Keratinocyte (primary cell): Measurements from ENCODE around the gene PFN4. TPM values are rescaled to one million over a fixed set of nuclear protein-coding genes. Genes with fewer than 3 reads are reported as not detected.
A peak's percentile ranks its signal among the peaks of the same experiment; 100 is the strongest.

Source experiments
- DNase-seq: peaks from one replicate; pipeline ENCODE4 v3.0.0-alpha.2; 2011; ENCODE audit warnings: low read depth, missing footprints, low spot score
- FAIRE-seq: peaks from 2 replicates; lab custom pipeline; 2011; peaks lifted over from hg19 to GRCh38; lab: Jason Lieb, UNC
- H2AFZ ChIP-seq: 2 replicates; pipeline ENCODE4 v1.6.0; 2012; ENCODE audit warnings: low read length, control low read depth, inconsistent platforms; ENCODE audit not compliant: control insufficient read depth
- H3K27ac ChIP-seq: 2 replicates; pipeline ENCODE4 v1.5.1; 2011; ENCODE audit warnings: low read length; ENCODE audit not compliant: control insufficient read depth, insufficient read depth
- H3K27me3 ChIP-seq: 3 replicates; pipeline ENCODE4 v1.6.0; 2011; ENCODE audit warnings: low read length; ENCODE audit not compliant: control insufficient read depth, insufficient read depth; ENCODE audit errors: extremely low read depth
- H3K36me3 ChIP-seq, 2 experiments: 2 replicates in 1 of 2; 3 replicates in 1 of 2; pipeline ENCODE4 v1.5.1; 2011; ENCODE audit warnings: low read length in 2 of 2, mild to moderate bottlenecking in 1 of 2; ENCODE audit not compliant: control insufficient read depth in 2 of 2, insufficient read depth in 2 of 2; ENCODE audit errors: extremely low read depth in 1 of 2
- H3K4me1 ChIP-seq: 3 replicates; pipeline ENCODE4 v1.5.1; 2011; ENCODE audit warnings: low read length; ENCODE audit not compliant: control insufficient read depth, insufficient read depth; ENCODE audit errors: extremely low read depth
- H3K4me2 ChIP-seq: 3 replicates; pipeline ENCODE4 v1.6.0; 2011; ENCODE audit warnings: low read depth, low read length; ENCODE audit not compliant: control insufficient read depth, insufficient read depth; ENCODE audit errors: extremely low read depth
- H3K4me3 ChIP-seq, 3 experiments: fragments of 200-600 bp in 1 of 3; sonication (generic) in 1 of 3; 2 replicates in 2 of 3; 3 replicates in 1 of 3; pipeline ENCODE4 v1.5.1; 2011 to 2016; ENCODE audit warnings: low read length in 3 of 3, mild to moderate bottlenecking in 3 of 3, control low read depth in 2 of 3, inconsistent platforms in 1 of 3, low read depth in 1 of 3, mixed read lengths in 1 of 3, mixed run types in 1 of 3, moderate library complexity in 1 of 3; ENCODE audit not compliant: control insufficient read depth in 2 of 3, insufficient read depth in 2 of 3; ENCODE audit errors: extremely low read depth in 1 of 3
- H3K79me2 ChIP-seq: 2 replicates; pipeline ENCODE4 v1.6.0; 2012; ENCODE audit warnings: low read length; ENCODE audit not compliant: control insufficient read depth, insufficient read depth
- H3K9ac ChIP-seq: 3 replicates; pipeline ENCODE4 v1.6.0; 2011; ENCODE audit warnings: low read length; ENCODE audit not compliant: control insufficient read depth, insufficient read depth; ENCODE audit errors: extremely low read depth
- H3K9me1 ChIP-seq: 3 replicates; pipeline ENCODE4 v1.6.0; 2011; ENCODE audit warnings: low read length; ENCODE audit not compliant: control insufficient read depth, insufficient read depth; ENCODE audit errors: extremely low read depth
- H3K9me3 ChIP-seq: 2 replicates; pipeline ENCODE4 v1.5.1; 2012; ENCODE audit warnings: low read depth, low read length; ENCODE audit not compliant: control insufficient read depth
- H4K20me1 ChIP-seq: 3 replicates; pipeline ENCODE4 v1.6.0; 2011; ENCODE audit warnings: low read length; ENCODE audit not compliant: control insufficient read depth, insufficient read depth; ENCODE audit errors: extremely low read depth
- CTCF ChIP-seq, 3 experiments: IDR thresholded peaks in 1 of 3; conservative IDR thresholded peaks in 1 of 3; optimal IDR thresholded peaks in 1 of 3; 2 replicates in 2 of 3; 3 replicates in 1 of 3; pipeline versions ENCODE3 to v1.5.1; 2011; ENCODE audit warnings: low read length in 3 of 3, mild to moderate bottlenecking in 3 of 3, moderate library complexity in 2 of 3, control low read depth in 1 of 3, inconsistent platforms in 1 of 3; ENCODE audit not compliant: insufficient read depth in 2 of 3; ENCODE audit errors: extremely low read depth in 1 of 3
- EZH2 ChIP-seq: IDR thresholded peaks from one replicate; pipeline ENCODE4 v1.6.1; 2012; ENCODE audit warnings: inconsistent platforms, mild to moderate bottlenecking, low read length, moderate library complexity
- dilution Hi-C: fragments of 300-500 bp; cut with MboI; formaldehyde crosslinking; loops from one replicate; pipeline ENCODE4 v1.7.0; 2020; ENCODE audit warnings: low sequenced_read_pairs; ENCODE audit not compliant: extremely low pct_ligation_motif_present
- polyA plus RNA-seq, 5 experiments: library from polyadenylated mRNA; depleted of rRNA in 3 of 5; stranded (reverse) in 3 of 5; stranded (forward) in 1 of 5; unstranded in 1 of 5; fragments of >200 nt; gene quantifications; 1 replicate in 1 of 5; 2 replicates in 3 of 5; 3 replicates in 1 of 5; pipeline versions ENCODE4 v1.2.1 to v1.2.3, GENCODE V29; 2011 to 2012; ENCODE audit warnings: missing spikeins in 2 of 5, low read depth in 1 of 5, low replicate concordance in 1 of 5

Gene PFN4
- polyA plus RNA-seq, 1 donor (not counting 4 experiments of a cell fraction or from before 2014, with no cell fraction given), result 0.16 TPM

DNA sequence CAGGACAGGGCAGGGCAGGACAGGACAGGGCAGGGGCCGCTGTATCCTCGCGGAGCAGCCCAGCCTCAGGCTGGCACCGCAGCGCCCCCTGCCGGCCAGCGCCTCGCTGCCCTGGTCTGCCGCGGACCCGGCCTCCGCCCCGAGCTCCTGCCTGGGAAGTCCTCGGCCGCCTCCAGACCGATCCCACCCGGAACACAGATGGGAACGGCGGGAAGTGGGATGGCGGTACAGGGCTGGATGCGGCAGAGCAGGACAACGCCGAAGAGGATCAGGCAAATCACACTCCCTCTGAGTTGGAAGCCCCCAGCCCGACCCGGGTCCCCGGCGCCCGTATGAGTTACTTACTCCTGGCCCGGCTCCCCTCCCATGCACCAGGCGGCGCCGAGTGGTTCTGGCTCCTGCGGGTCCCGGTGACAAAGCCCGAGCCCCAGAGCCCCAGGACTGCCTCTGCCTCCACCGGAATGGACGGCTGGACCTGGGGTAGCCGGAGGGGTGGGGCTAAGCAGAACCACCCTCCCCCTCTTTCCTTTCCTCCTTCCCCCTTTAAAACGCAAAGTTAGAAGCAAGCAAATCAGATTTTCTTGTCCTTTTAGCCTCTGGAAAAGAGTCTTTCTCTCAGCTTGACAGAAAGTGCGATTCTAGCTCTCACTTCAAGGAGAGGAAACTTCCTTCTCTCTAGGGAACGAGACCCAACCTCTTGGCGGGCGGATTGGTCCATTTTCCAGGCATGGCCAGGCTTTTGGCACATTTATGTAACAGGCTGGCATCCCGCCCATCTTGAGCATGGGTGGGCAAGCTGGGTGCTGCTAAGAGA is 38.5 kb downstream of the PFN4 start, which contains the start of gene TP53I3:
TSS of gene TP53I3 (minus strand) at position 449 of the 814 bp plus-strand sequence. CDS start 508 bp downstream, outside the sequence.
- Histone ChIP-seq H3K9me1 (no peaks in the 10 kb centered on the region), H2AFZ (peak within 1 kb of the TSS; percentile 98), H3K9ac (peak within 1 kb of the TSS; percentile 86), H3K27ac (peak within 1 kb of the TSS; percentile 82), H3K4me3 (peak within 1 kb of the TSS; percentile 63 to 80 (median 70)), H3K79me2 (no peaks in the 10 kb centered on the region), H3K27me3 (no peaks in the 10 kb centered on the region), H4K20me1 (no peaks in the 10 kb centered on the region), H3K36me3 (peaks cover 5 to 15% of the 10 kb centered on the region in 2 experiments), H3K9me3 (no peaks in the 10 kb centered on the region), H3K4me2 (peak within 1 kb of the TSS; percentile 99), H3K4me1 (peaks cover 11% of the 10 kb centered on the region)
- DNase-seq (no peak), FAIRE-seq (no peak)
- dilution Hi-C loops, result no loop called here
- TF ChIP-seq CTCF (optimal IDR thresholded peaks at IDR 0.05 in 1 of 3, IDR thresholded peaks at IDR 0.05 in 1 of 3, conservative IDR thresholded peaks at IDR 0.05 in 1 of 3; ENCODE audit: extremely low read depth in 1 of 3, insufficient read depth in 2 of 3, low read length in 3 of 3), result peak; percentile 71 to 93 (median 90)
- TF ChIP-seq EZH2, result no peak

- Histone ChIP-seq H3K4me1 (peaks cover 11% of the 10 kb centered on the region), H3K9me1 (no peaks in the 10 kb centered on the region), H3K4me2 (peak overlapping the region; percentile 99), H3K36me3 (peaks cover 5 to 17% of the 10 kb centered on the region in 2 experiments), H3K4me3 (peak overlapping the region; percentile 63 to 80 (median 70)), H3K27me3 (no peaks in the 10 kb centered on the region), H3K9ac (peak overlapping the region; percentile 86), H3K9me3 (no peaks in the 10 kb centered on the region), H4K20me1 (no peaks in the 10 kb centered on the region), H3K79me2 (no peaks in the 10 kb centered on the region), H2AFZ (peak overlapping the region; percentile 92), H3K27ac (peak overlapping the region; percentile 82)
- dilution Hi-C loops, result no loop called here
- TF ChIP-seq CTCF (optimal IDR thresholded peaks at IDR 0.05 in 1 of 3, IDR thresholded peaks at IDR 0.05 in 1 of 3, conservative IDR thresholded peaks at IDR 0.05 in 1 of 3; ENCODE audit: extremely low read depth in 1 of 3, insufficient read depth in 2 of 3, low read length in 3 of 3) (no peak), EZH2 (no peak)
- FAIRE-seq, result peak; percentile 9
- DNase-seq, result peak; percentile 77
Observed at GRCh38 chr2:24083567-24084385, 39.4 kb downstream of the PFN4 start.
